ENCODE measurements around the gene KDM6B.

- TF ChIP-seq SPI1 (IDR thresholded peaks at IDR 0.05; ENCODE audit: low read depth, low read length) (no peak), POLR2AphosphoS5 (IDR thresholded peaks at IDR 0.05; ENCODE audit: low read depth, low read length) (no peak), TAF1 (IDR thresholded peaks at IDR 0.05; ENCODE audit: low read depth, low read length) (no peak), POLR2A (IDR thresholded peaks at IDR 0.05; ENCODE audit: low read depth, low read length) (no peak)
These were observed 11.5 kb downstream of the KDM6B start for GRCh38 chr17:7845359-7846062.
